Activated naive CD8-positive, alpha-beta T cell treated with anti-CD3 and anti-CD28 coated beads, Interleukin-2, amount 10 ng/mL, durations not matched to agents 7 days and 5 days (primary cell): ENCODE measurements around the gene CAPN15. TPM values are rescaled to one million over a fixed set of nuclear protein-coding genes. Genes with fewer than 3 reads are reported as not detected.

ENCODE experiments used
- ATAC-seq: fragments of 150-1000 bp; cut with Tn5 transposase; one replicate; pipeline ENCODE4 v1.10.0; 2021; ENCODE audit warnings: low read depth, moderate library complexity
- POLR2A ChIA-PET: fragments of 350-600 bp; sonication (Branson Sonifier 250); formaldehyde crosslinking; loops from one replicate; lab custom pipeline; 2021; ENCODE audit warnings: antibody characterized with exemption; lab: Charles Lee
- DNase-seq: peaks from one replicate; pipeline ENCODE4 v3.0.0; 2021
- H3K27ac Mint-ChIP-seq: one replicate; pipeline ENCODE4 v1.8.0; 2022; ENCODE audit warnings: mild to moderate bottlenecking, mixed read lengths
- H3K27me3 Mint-ChIP-seq: one replicate; pipeline ENCODE4 v1.8.0; 2022; ENCODE audit warnings: mild to moderate bottlenecking, moderate library complexity, mixed read lengths
- H3K36me3 Mint-ChIP-seq: one replicate; pipeline ENCODE4 v1.8.0; 2021; ENCODE audit warnings: mild to moderate bottlenecking, mixed read lengths
- H3K4me1 Mint-ChIP-seq: one replicate; pipeline ENCODE4 v1.8.0; 2021; ENCODE audit warnings: mixed read lengths
- H3K4me3 Mint-ChIP-seq: one replicate; pipeline ENCODE4 v1.8.0; 2022; ENCODE audit warnings: mild to moderate bottlenecking, moderate library complexity, mixed read lengths
- H3K9me3 Mint-ChIP-seq: one replicate; pipeline ENCODE4 v1.8.0; 2021; ENCODE audit warnings: mixed read lengths
- microRNA-seq: library from miRNA; unstranded; fragments of <30 nt; microRNA quantifications from one replicate; pipeline ENCODE4 v1.2.0, GENCODE V29; 2022
- total RNA-seq, 2 experiments: library from RNA; stranded (reverse); gene quantifications; one replicate each; pipeline ENCODE4 v1.2.3, GENCODE V29; 2021

The CAPN15 gene
- total RNA-seq, 2 experiments from 2014 or later = 83.5 to 87.4 TPM

GRCh38 chr16:603933-604332 lies 76.4 kb downstream of the CAPN15 start:
- DNase-seq (no peak), ATAC-seq (no peak)
- H3K27me3 Mint-ChIP-seq = no peaks in the 10 kb centered on the region
- H3K9me3 Mint-ChIP-seq = no peaks in the 10 kb centered on the region
- H3K36me3 Mint-ChIP-seq = peaks cover 5% of the 10 kb centered on the region
- H3K4me3 Mint-ChIP-seq = no peak overlapping the region
- POLR2A ChIA-PET = no interaction called here
- H3K27ac Mint-ChIP-seq = no peak overlapping the region
- peaks cover 3% of the 10 kb centered on the region for H3K4me1 Mint-ChIP-seq

Small RNAs within 50 kb of the gene (microRNA-seq; reads per million reads assigned to microRNA genes)
- gene MIR3176 (6.3 reads per million), gene MIR5587 (not detected)

Other genes with a start within 250 kb of the CAPN15 start
- gene ARHGDIG, start 247.1 kb upstream of the CAPN15 start, total RNA-seq = not detected
- gene PDIA2, start 244.5 kb upstream of the CAPN15 start, total RNA-seq = under 1 TPM in 1 of 2 experiments, not detected in 1; 0.31 TPM
- gene AXIN1, start 175.0 kb upstream of the CAPN15 start, total RNA-seq = 10 to 100 TPM; 30.9 to 32.5 TPM
- gene MRPL28, start 157.2 kb upstream of the CAPN15 start, total RNA-seq = 10 to 100 TPM; 64.4 to 67.5 TPM
- 10 to 100 TPM; 58.9 to 59.0 TPM for gene PGAP6, start 145.7 kb upstream of the CAPN15 start, total RNA-seq
- gene NME4, start 130.5 kb upstream of the CAPN15 start, total RNA-seq = 1 to 10 TPM; 8.2 to 8.8 TPM
- 1 to 10 TPM; 5.6 to 7.9 TPM for gene DECR2, start 125.8 kb upstream of the CAPN15 start, total RNA-seq
- gene RAB11FIP3, start 102.1 kb upstream of the CAPN15 start, total RNA-seq = 10 to 100 TPM; 28.8 to 29.3 TPM
- gene PRR35, start 32.7 kb downstream of the CAPN15 start, total RNA-seq = not detected
- gene NHLRC4, start 39.3 kb downstream of the CAPN15 start, total RNA-seq = 1 to 10 TPM; 3.0 to 3.6 TPM
- 10 to 100 TPM; 46.3 to 54.3 TPM for gene PIGQ, start 42.3 kb downstream of the CAPN15 start, total RNA-seq
- 10 to 100 TPM; 15.1 to 18.2 TPM for gene RAB40C, start 62.4 kb downstream of the CAPN15 start, total RNA-seq
- under 1 TPM; 0.47 to 0.60 TPM for gene WFIKKN1, start 103.3 kb downstream of the CAPN15 start, total RNA-seq
- gene METTL26, start 108.6 kb downstream of the CAPN15 start, total RNA-seq = 10 to 100 TPM; 75.7 to 81.2 TPM
- 10 to 100 TPM; 35.4 to 43.0 TPM for gene MCRIP2, start 114.1 kb downstream of the CAPN15 start, total RNA-seq
- gene WDR90, start 121.7 kb downstream of the CAPN15 start, total RNA-seq = 10 to 100 TPM; 73.2 to 79.1 TPM
- 100 to 1,000 TPM; 173 to 183 TPM for gene RHOT2, start 140.4 kb downstream of the CAPN15 start, total RNA-seq
- 1 to 10 TPM; 1.1 to 1.7 TPM for gene RHBDL1, start 148.0 kb downstream of the CAPN15 start, total RNA-seq
- gene STUB1, start 152.7 kb downstream of the CAPN15 start, total RNA-seq = 10 to 100 TPM; 74.3 to 93.3 TPM
- 10 to 100 TPM; 34.0 to 38.3 TPM for gene JMJD8, start 156.6 kb downstream of the CAPN15 start, total RNA-seq
- gene WDR24, start 162.7 kb downstream of the CAPN15 start, total RNA-seq = 10 to 100 TPM; 18.7 to 20.3 TPM
- gene FBXL16, start 178.1 kb downstream of the CAPN15 start, total RNA-seq = 10 to 100 TPM; 15.9 to 21.8 TPM
- gene METRN, start 187.4 kb downstream of the CAPN15 start, total RNA-seq = 10 to 100 TPM; 10.0 to 12.4 TPM
- gene ANTKMT, start 193.4 kb downstream of the CAPN15 start, total RNA-seq = 10 to 100 TPM; 21.6 to 23.2 TPM
- gene CCDC78, start 198.7 kb downstream of the CAPN15 start, total RNA-seq = 1 to 10 TPM; 5.8 to 6.1 TPM
- gene HAGHL, start 199.4 kb downstream of the CAPN15 start, total RNA-seq = 10 to 100 TPM; 25.8 to 34.2 TPM
- 10 to 100 TPM; 39.6 to 42.4 TPM for gene CIAO3, start 213.3 kb downstream of the CAPN15 start, total RNA-seq
- gene MSLN, start 233.0 kb downstream of the CAPN15 start, total RNA-seq = not detected